Measurements from ENCODE around the gene UCHL5.

- TF ChIP-seq CTCF (IDR thresholded peaks at IDR 0.05) = no peak
- TF ChIP-seq POLR2A (IDR thresholded peaks at IDR 0.05) = no peak
These were observed 6.8 kb upstream of the UCHL5 start for GRCh38 chr1:193065954-193066353.
